HEK293 (cell line): ENCODE results near the gene DPYD.

Experiments used
- CTCF ChIP-seq: fragments of 450-650 bp; formaldehyde crosslinking; IDR thresholded peaks from 2 replicates; pipeline ENCODE4 v1.5.1; 2016; ENCODE audit warnings: missing biosample characterization, missing genetic modification characterization
- ZNF114 ChIP-seq: fragments of 450-650 bp; formaldehyde crosslinking; IDR thresholded peaks from 2 replicates; pipeline ENCODE4 v1.5.0; 2017; ENCODE audit warnings: missing biosample characterization, missing genetic modification characterization
- ZNF248 ChIP-seq: fragments of 450-650 bp; formaldehyde crosslinking; IDR thresholded peaks from 2 replicates; pipeline ENCODE4 v1.5.1; 2017; ENCODE audit warnings: missing biosample characterization, missing genetic modification characterization
- TF ChIP-seq, protein P1 (sequence below): fragments of 450-650 bp; formaldehyde crosslinking; optimal IDR thresholded peaks from 2 replicates; pipeline ENCODE3; 2016; ENCODE audit warnings: missing biosample characterization, mild to moderate bottlenecking, missing genetic modification characterization

- TF ChIP-seq CTCF (tag by site-specific recombination) (no peak), ZNF114 (tag by site-specific recombination) (no peak), ZNF248 (tag by site-specific recombination) (no peak)
- TF ChIP-seq, protein P1, sequence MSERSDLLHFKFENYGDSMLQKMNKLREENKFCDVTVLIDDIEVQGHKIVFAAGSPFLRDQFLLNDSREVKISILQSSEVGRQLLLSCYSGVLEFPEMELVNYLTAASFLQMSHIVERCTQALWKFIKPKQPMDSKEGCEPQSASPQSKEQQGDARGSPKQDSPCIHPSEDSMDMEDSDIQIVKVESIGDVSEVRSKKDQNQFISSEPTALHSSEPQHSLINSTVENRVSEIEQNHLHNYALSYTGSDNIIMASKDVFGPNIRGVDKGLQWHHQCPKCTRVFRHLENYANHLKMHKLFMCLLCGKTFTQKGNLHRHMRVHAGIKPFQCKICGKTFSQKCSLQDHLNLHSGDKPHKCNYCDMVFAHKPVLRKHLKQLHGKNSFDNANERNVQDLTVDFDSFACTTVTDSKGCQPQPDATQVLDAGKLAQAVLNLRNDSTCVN (tag by site-specific recombination) = no peak
Measured at GRCh38 chr1:97906567-97907241, 14.1 kb downstream of the DPYD start.
